Measurements from ENCODE around the gene ATP1A4. TPM values are rescaled to one million over a fixed set of nuclear protein-coding genes. Genes with fewer than 3 reads are reported as not detected.

ATP1A4 gene
- total RNA-seq, 6 experiments from 2014 or later, result not detected

DNA sequence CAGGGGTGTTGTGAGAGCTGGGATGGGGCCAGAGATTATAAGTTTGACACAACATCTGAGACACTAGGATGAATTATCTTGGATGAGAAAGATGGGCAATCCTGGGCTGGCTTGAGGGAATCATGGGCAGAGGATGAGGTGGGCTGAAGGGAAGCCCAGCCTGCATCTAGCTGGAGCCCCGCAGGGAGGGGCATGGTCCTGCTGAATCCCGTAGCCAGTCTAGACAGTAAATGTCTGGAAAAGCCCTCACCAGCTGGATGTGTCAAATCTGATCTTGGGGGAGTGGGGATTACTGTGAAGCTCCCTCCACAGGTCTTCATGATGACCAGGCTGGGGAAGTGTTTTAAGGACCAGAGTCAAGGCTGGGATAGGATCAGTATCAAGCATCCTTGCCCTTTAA lies 35.3 kb downstream of the ATP1A4 start:
- Histone ChIP-seq H3K9me3 (no peaks in the 10 kb centered on the region), H3K4me1 (no peaks in the 10 kb centered on the region), H3K27me3 (no peaks in the 10 kb centered on the region), H3K4me3 (no peak overlapping the region), H3K36me3 (no peaks in the 10 kb centered on the region), H3K27ac (no peak overlapping the region)
- no peak for TF ChIP-seq POLR2A (IDR thresholded peaks at IDR 0.05)
- TF ChIP-seq CTCF (IDR thresholded peaks at IDR 0.05), result no peak
- ATAC-seq, result no peak
- intact Hi-C loops (cut with DNase I), result no loop called here
- 65% methylated on average over 2 of the region's 2 CpGs for WGBS (ENCODE audit: insufficient coverage, low coverage, low lambda C conversion rate, missing lambda C conversion rate)
- DNase-seq, result no peak

- no peak for DNase-seq
- intact Hi-C loops (cut with DNase I), result no loop called here
- no peak overlapping the region for H3K4me3 ChIP-seq
- WGBS (ENCODE audit: insufficient coverage, low coverage, low lambda C conversion rate, missing lambda C conversion rate), result 44% methylated on average over 3 of the region's 7 CpGs
- no peaks in the 10 kb centered on the region for H3K27me3 ChIP-seq
- TF ChIP-seq POLR2A (IDR thresholded peaks at IDR 0.05), result no peak
- no peak for TF ChIP-seq CTCF (IDR thresholded peaks at IDR 0.05)
- ATAC-seq, result no peak
- H3K4me1 ChIP-seq, result no peaks in the 10 kb centered on the region
- no peaks in the 10 kb centered on the region for H3K9me3 ChIP-seq
- H3K27ac ChIP-seq, result no peak overlapping the region
- H3K36me3 ChIP-seq, result no peaks in the 10 kb centered on the region
These were observed 36.0 kb downstream of the ATP1A4 start for GRCh38 chr1:160187407-160187806.

- ATAC-seq (no peak), DNase-seq (no peak)
- no peak for TF ChIP-seq POLR2A (IDR thresholded peaks at IDR 0.05)
- TF ChIP-seq CTCF (IDR thresholded peaks at IDR 0.05), result no peak
- Histone ChIP-seq H3K4me1 (peaks cover 0 to 2% (median 0%) of the 10 kb centered on the region in 4 donors), H3K27me3 (no peaks in the 10 kb centered on the region), H3K9me3 (no peaks in the 10 kb centered on the region), H3K36me3 (no peaks in the 10 kb centered on the region), H3K27ac (no peak overlapping the region), H3K4me3 (no peak overlapping the region)
- intact Hi-C loops (cut with DNase I), result no loop called here
- WGBS (ENCODE audit: insufficient coverage, low coverage, low lambda C conversion rate, missing lambda C conversion rate), result 83% methylated on average over 6 of the region's 7 CpGs
These were observed 36.9 kb downstream of the ATP1A4 start for GRCh38 chr1:160188341-160188740.

GRCh38 chr1:160189649-160190625 lies 38.5 kb downstream of the ATP1A4 start, which contains the start of gene CASQ1:
Gene CASQ1, plus strand, starts transcription at chr1:160190575. Its CDS starts 177 bp downstream, at chr1:160190752.
- Histone ChIP-seq H3K27ac (no peak within 1 kb of the TSS), H3K4me1 (peaks cover 0 to 5% (median 0%) of the 10 kb centered on the region in 4 donors), H3K27me3 (no peaks in the 10 kb centered on the region), H3K36me3 (no peaks in the 10 kb centered on the region), H3K4me3 (no peak within 1 kb of the TSS), H3K9me3 (no peaks in the 10 kb centered on the region)
- ATAC-seq, result no peak
- no peak for DNase-seq
- no peak for TF ChIP-seq CTCF (IDR thresholded peaks at IDR 0.05)
- no peak for TF ChIP-seq POLR2A (IDR thresholded peaks at IDR 0.05)
- 39% methylated on average over 8 of the region's 15 CpGs for WGBS (ENCODE audit: insufficient coverage, low coverage, low lambda C conversion rate, missing lambda C conversion rate)
- intact Hi-C loops (cut with DNase I), result loop anchor here in 1 of 2 donors (5.0 to 10.0 kb wide), 3 partner anchors 65 to 175 kb away; partner anchors contain the start of gene NHLH1

All from right lobe of liver (tissue), 6 donors.